Stimulated activated CD8-positive, alpha-beta memory T cell treated with anti-CD3 and anti-CD28 coated beads, Interleukin-15, amount 100 ng/mL, for 48 hours (primary cell): Measurements from ENCODE around the gene RAD1.

Experiments
- DNase-seq, 2 donors: peaks; one replicate each; pipeline ENCODE4 v3.0.0-alpha.2; 2020; ENCODE audit warnings: low read depth in 2 of 2

RAD1 gene

GRCh38 chr5:34916518-34916917 is 1.2 kb upstream of the RAD1 start:
- no peak for DNase-seq

GRCh38 chr5:34915856-34916192 is 520 bp upstream of the RAD1 start:
- DNase-seq, result no peak

- DNase-seq, result no peak
Measured at GRCh38 chr5:34914671-34915138, 599 bp downstream of the RAD1 start.

GRCh38 chr5:34913072-34913471 is 2.2 kb downstream of the RAD1 start:
- no peak for DNase-seq

GRCh38 chr5:34905564-34905963 is 9.7 kb downstream of the RAD1 start:
- DNase-seq, result no peak

GRCh38 chr5:34903260-34903659 is 12.0 kb downstream of the RAD1 start:
- DNase-seq, result no peak

- DNase-seq, result no peak
Measured at GRCh38 chr5:34900652-34901051, 14.7 kb downstream of the RAD1 start.

GRCh38 chr5:34899066-34899465 is 16.2 kb downstream of the RAD1 start:
- no peak for DNase-seq

- peak; percentile 7 to 17 for DNase-seq
Measured at GRCh38 chr5:34898258-34898895, 16.9 kb downstream of the RAD1 start.

GRCh38 chr5:34897646-34898045 is 17.7 kb downstream of the RAD1 start:
- DNase-seq, result no peak

GRCh38 chr5:34895641-34896419 is 19.5 kb downstream of the RAD1 start:
- no peak for DNase-seq

- DNase-seq, result no peak
Measured at GRCh38 chr5:34894716-34895115, 20.6 kb downstream of the RAD1 start.

- DNase-seq, result no peak
Measured at GRCh38 chr5:34892414-34892813, 22.9 kb downstream of the RAD1 start.

- no peak for DNase-seq
Measured at GRCh38 chr5:34891981-34892380, 23.3 kb downstream of the RAD1 start.

- DNase-seq, result no peak
Measured at GRCh38 chr5:34889394-34889793, 25.9 kb downstream of the RAD1 start.

- DNase-seq, result no peak
Measured at GRCh38 chr5:34886392-34887119, 28.7 kb downstream of the RAD1 start.

GRCh38 chr5:34881246-34881645 is 34.1 kb downstream of the RAD1 start:
- DNase-seq, result no peak

GRCh38 chr5:34876275-34876674 is 39.0 kb downstream of the RAD1 start:
- DNase-seq, result no peak

- DNase-seq, result no peak
Measured at GRCh38 chr5:34870382-34870781, 44.9 kb downstream of the RAD1 start.

GRCh38 chr5:34869256-34869655 is 46.0 kb downstream of the RAD1 start:
- DNase-seq, result no peak

- DNase-seq, result no peak
Measured at GRCh38 chr5:34868791-34869190, 46.5 kb downstream of the RAD1 start.

- no peak for DNase-seq
Measured at GRCh38 chr5:34867660-34868059, 47.6 kb downstream of the RAD1 start.

GRCh38 chr5:34866989-34867471 is 48.3 kb downstream of the RAD1 start:
- no peak for DNase-seq
